NCI-H1105 treated with DMSO at 0.1 percent for 48 hours (cell line): ENCODE measurements around the gene NRGN.

Source experiments
- DNase-seq: peaks from one replicate; lab custom pipeline; 2025; lab: John Stamatoyannopoulos, UW

Gene NRGN

GRCh38 chr11:124791626-124792341 lies 52.0 kb downstream of the NRGN start:
- no peak for DNase-seq

- peak; percentile 70 for DNase-seq
Measured at GRCh38 chr11:124793466-124794278, 53.9 kb downstream of the NRGN start.

DNA sequence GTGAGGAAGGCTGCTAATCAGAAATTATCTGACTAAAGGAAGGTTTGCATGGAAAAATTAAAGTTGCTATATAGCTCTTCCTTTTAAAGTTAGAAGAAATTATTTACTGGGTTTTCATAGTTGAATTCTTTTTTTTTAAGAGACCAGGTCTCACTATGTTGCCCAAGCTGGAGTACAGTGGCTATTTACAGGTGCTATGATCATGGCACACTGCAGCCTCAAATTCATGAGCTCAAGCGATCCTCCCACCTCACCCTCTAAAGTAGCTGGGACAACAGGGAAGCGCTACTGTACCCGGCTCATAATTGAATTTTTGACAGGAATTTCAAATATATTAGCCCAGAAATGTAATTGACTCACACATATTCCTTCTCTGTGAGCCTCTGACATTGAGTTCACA lies 56.6 kb downstream of the NRGN start:
- DNase-seq, result no peak
